Testis (tissue), 3 donors: Measurements from ENCODE around the gene SPATA13. TPM values are rescaled to one million over a fixed set of nuclear protein-coding genes. Genes with fewer than 3 reads are reported as not detected.

Source experiments
- DNase-seq: peaks from one replicate; pipeline ENCODE4 v3.0.0-alpha.2; 2019
- H3K27ac ChIP-seq, 2 donors: fragments of 200-600 bp; sonication (generic); one replicate each; pipeline ENCODE4 v1.5.1; 2019
- H3K27me3 ChIP-seq: fragments of 200-600 bp; sonication (generic); one replicate; pipeline ENCODE4 v1.5.1; 2019
- H3K36me3 ChIP-seq: fragments of 200-600 bp; sonication (generic); one replicate; pipeline ENCODE4 v1.5.1; 2017; ENCODE audit warnings: low read depth; ENCODE audit errors: missing control alignments
- H3K4me1 ChIP-seq: fragments of 200-600 bp; sonication (generic); one replicate; pipeline ENCODE4 v1.5.1; 2019
- H3K4me3 ChIP-seq, 2 donors: fragments of 200-600 bp; sonication (generic); one replicate each; pipeline ENCODE4 v1.5.1; 2017 to 2019
- H3K9me3 ChIP-seq: fragments of 200-600 bp; sonication (generic); one replicate; pipeline ENCODE4 v1.5.1; 2017
- POLR2A ChIP-seq: fragments of 450-650 bp; IDR thresholded peaks from one replicate; pipeline ENCODE4 v1.6.1; 2017; ENCODE audit warnings: antibody characterized with exemption, mild to moderate bottlenecking, moderate library complexity
- WGBS, 2 donors: methylation state at CpG; one replicate each; pipeline ENCODE4 v1.1.5; 2018; 5-methylcytosine and 5-hydroxymethylcytosine counted together
- intact Hi-C: fragments of 100-400 bp; cut with DNase I; formaldehyde crosslinking; loops from one replicate; pipeline ENCODE4 v1.15.1; 2023; ENCODE audit warnings: low total_unique reads
- polyA plus RNA-seq: library from polyadenylated mRNA; stranded (reverse); fragments of 350-450 nt; fragmentation: Illumina TruSeq; extraction: RNeasy Lipid Tissue Mini Kit (QIAGEN cat#74804); gene quantifications from one replicate; pipeline ENCODE4 v1.2.3, GENCODE V29; 2014; ENCODE audit warnings: low read depth, low replicate concordance; ENCODE audit not compliant: insufficient read depth
- total RNA-seq, 2 donors: library from RNA; depleted of rRNA; stranded (reverse); fragments of >200 nt; gene quantifications; one replicate each; pipeline ENCODE4 v1.2.3, GENCODE V29; 2016
- TF ChIP-seq, protein P1 (sequence below), 3 experiments: fragments of 450-650 bp in 2 of 3; fragments of 200-600 bp in 1 of 3; sonication (generic) in 1 of 3; IDR thresholded peaks; one replicate each; pipeline ENCODE4 v1.5.1; 2016 to 2019; ENCODE audit warnings: antibody characterized with exemption in 3 of 3, mild to moderate bottlenecking in 2 of 3, moderate library complexity in 1 of 3

Gene SPATA13
- total and polyA plus RNA-seq, 3 donors from 2014 or later: 12.9 to 35.6 (median 30.6) TPM

DNA sequence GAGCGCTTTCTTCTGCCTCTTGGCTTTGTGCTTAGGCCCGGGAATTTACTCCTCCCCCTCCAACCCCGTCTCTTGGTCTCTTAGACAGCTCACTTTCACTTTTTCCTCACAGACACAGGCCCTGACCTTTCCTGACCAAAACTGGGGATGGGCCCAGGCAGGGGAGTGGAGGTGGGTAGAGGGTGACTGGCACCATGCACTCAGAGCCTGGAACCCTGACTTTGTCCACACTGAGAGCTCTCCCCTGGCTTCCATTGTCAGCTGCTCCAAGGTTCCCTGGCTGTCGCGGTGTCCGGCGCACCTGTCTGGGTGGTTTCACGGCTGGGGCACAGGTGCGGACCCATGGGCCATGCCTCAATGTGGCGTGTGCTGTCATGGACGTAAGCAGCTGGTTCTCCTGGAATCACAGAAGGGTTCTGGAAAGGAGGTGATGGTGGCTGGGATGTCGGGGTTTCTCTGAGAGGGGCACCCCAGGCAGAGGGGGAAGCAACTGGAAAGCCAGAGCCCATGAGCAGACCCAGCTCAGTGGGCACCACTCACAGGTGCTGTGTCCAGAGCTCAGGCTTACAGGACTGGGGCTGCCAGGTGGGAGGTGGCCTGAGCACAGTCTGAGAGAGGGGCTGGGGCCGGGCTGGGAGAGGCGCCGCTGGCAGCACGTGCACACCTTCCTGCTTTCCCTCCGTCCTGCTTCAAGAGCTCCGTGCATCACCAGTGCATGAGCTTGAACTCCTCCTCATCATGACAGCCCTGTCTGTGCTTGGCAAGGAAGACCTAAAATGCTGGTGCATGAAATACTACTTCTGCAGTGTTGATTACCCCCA is 120.9 kb downstream of the SPATA13 start:
- DNase-seq: no peak
- H3K27ac ChIP-seq: no peak overlapping the region
- intact Hi-C loops: no loop called here

GRCh38 chr13:24282256-24282655 is 121.7 kb downstream of the SPATA13 start:
- Histone ChIP-seq H3K27ac (no peak overlapping the region), H3K36me3 (no peaks in the 10 kb centered on the region), H3K4me1 (peaks cover 23% of the 10 kb centered on the region), H3K9me3 (no peaks in the 10 kb centered on the region), H3K27me3 (no peaks in the 10 kb centered on the region), H3K4me3 (no peak overlapping the region)
- WGBS, 2 donors: 51 to 66% methylated on average over 4 of the region's 4 CpGs
- TF ChIP-seq, protein P1, sequence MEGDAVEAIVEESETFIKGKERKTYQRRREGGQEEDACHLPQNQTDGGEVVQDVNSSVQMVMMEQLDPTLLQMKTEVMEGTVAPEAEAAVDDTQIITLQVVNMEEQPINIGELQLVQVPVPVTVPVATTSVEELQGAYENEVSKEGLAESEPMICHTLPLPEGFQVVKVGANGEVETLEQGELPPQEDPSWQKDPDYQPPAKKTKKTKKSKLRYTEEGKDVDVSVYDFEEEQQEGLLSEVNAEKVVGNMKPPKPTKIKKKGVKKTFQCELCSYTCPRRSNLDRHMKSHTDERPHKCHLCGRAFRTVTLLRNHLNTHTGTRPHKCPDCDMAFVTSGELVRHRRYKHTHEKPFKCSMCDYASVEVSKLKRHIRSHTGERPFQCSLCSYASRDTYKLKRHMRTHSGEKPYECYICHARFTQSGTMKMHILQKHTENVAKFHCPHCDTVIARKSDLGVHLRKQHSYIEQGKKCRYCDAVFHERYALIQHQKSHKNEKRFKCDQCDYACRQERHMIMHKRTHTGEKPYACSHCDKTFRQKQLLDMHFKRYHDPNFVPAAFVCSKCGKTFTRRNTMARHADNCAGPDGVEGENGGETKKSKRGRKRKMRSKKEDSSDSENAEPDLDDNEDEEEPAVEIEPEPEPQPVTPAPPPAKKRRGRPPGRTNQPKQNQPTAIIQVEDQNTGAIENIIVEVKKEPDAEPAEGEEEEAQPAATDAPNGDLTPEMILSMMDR (IDR thresholded peaks at IDR 0.05): no peak
- TF ChIP-seq POLR2A: no peak
- intact Hi-C loops: no loop called here
- no peak for DNase-seq

More for the DNA sequence above, 120.9 kb downstream of the SPATA13 start:
- H3K4me1 ChIP-seq: peaks cover 23% of the 10 kb centered on the region
- H3K4me3 ChIP-seq: no peak overlapping the region
- no peaks in the 10 kb centered on the region for H3K27me3 ChIP-seq
- 84 to 86% methylated on average over 12 to 18 of the region's 18 CpGs for WGBS, 2 donors
- H3K9me3 ChIP-seq: no peaks in the 10 kb centered on the region
- TF ChIP-seq, protein P1 (IDR thresholded peaks at IDR 0.05): no peak
- no peak for TF ChIP-seq POLR2A
- no peaks in the 10 kb centered on the region for H3K36me3 ChIP-seq

- Histone ChIP-seq H3K4me3 (no peak overlapping the region), H3K27ac (no peak overlapping the region), H3K27me3 (no peaks in the 10 kb centered on the region), H3K36me3 (no peaks in the 10 kb centered on the region), H3K9me3 (no peaks in the 10 kb centered on the region), H3K4me1 (peaks cover 31% of the 10 kb centered on the region)
- WGBS, 2 donors: 86 to 92% methylated on average over 10 of the region's 10 CpGs
- intact Hi-C loops: no loop called here
- TF ChIP-seq POLR2A: no peak
- TF ChIP-seq, protein P1 (IDR thresholded peaks at IDR 0.05): no peak
- DNase-seq: no peak
Measured at GRCh38 chr13:24284889-24285565, 124.5 kb downstream of the SPATA13 start.

GRCh38 chr13:24286624-24287023 is 126.1 kb downstream of the SPATA13 start:
- Histone ChIP-seq H3K9me3 (no peaks in the 10 kb centered on the region), H3K27me3 (no peaks in the 10 kb centered on the region), H3K4me1 (peaks cover 20% of the 10 kb centered on the region), H3K36me3 (no peaks in the 10 kb centered on the region), H3K27ac (no peak overlapping the region), H3K4me3 (no peak overlapping the region)
- DNase-seq: no peak
- intact Hi-C loops: no loop called here
- TF ChIP-seq, protein P1 (IDR thresholded peaks at IDR 0.05): no peak
- TF ChIP-seq POLR2A: no peak
- 97 to 100% methylated on average over 4 to 11 of the region's 11 CpGs for WGBS, 2 donors
